D721Med (cell line): ENCODE data around the gene EMILIN2.

Experiments
- DNase-seq: peaks from one replicate; pipeline ENCODE4 v3.0.0; 2011; ENCODE audit warnings: low spot score; ENCODE audit not compliant: insufficient read length
- FAIRE-seq: peaks from 2 replicates; lab custom pipeline; 2011; peaks lifted over from hg19 to GRCh38; lab: Jason Lieb, UNC
- TF ChIP-seq, protein P1 (sequence below): IDR thresholded peaks from 2 replicates; pipeline ENCODE4 v1.5.1; 2012; ENCODE audit warnings: mild to moderate bottlenecking, control low read depth; ENCODE audit not compliant: insufficient read depth; ENCODE audit errors: missing control alignments

Gene EMILIN2

GRCh38 chr18:2918761-2919550 is 72.2 kb downstream of the EMILIN2 start:
- FAIRE-seq = no peak
- no peak for DNase-seq
- TF ChIP-seq, protein P1, sequence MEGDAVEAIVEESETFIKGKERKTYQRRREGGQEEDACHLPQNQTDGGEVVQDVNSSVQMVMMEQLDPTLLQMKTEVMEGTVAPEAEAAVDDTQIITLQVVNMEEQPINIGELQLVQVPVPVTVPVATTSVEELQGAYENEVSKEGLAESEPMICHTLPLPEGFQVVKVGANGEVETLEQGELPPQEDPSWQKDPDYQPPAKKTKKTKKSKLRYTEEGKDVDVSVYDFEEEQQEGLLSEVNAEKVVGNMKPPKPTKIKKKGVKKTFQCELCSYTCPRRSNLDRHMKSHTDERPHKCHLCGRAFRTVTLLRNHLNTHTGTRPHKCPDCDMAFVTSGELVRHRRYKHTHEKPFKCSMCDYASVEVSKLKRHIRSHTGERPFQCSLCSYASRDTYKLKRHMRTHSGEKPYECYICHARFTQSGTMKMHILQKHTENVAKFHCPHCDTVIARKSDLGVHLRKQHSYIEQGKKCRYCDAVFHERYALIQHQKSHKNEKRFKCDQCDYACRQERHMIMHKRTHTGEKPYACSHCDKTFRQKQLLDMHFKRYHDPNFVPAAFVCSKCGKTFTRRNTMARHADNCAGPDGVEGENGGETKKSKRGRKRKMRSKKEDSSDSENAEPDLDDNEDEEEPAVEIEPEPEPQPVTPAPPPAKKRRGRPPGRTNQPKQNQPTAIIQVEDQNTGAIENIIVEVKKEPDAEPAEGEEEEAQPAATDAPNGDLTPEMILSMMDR = no peak

GRCh38 chr18:2919600-2919999 is 72.8 kb downstream of the EMILIN2 start:
- FAIRE-seq (no peak), DNase-seq (no peak)
- TF ChIP-seq, protein P1 = no peak

DNA sequence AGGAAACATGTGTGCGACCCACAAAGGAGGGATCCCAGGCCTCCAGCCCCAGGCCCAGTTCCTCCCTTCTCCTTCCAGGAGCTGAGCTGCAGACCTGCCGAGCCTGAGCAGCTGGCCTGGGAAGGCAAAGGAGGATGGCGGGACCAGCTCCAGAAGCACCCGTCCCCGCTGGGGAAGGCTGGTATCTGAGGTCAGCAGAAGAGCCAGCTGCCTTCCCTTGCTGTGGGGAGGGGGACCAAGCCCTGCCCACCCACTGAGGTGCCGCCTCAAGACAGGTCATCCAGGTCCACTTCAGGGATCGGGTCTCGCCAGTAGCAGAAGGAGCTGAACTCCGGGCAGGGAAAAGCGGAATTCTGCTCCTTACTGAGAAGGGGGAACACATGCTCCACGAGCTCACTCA is 73.2 kb downstream of the EMILIN2 start:
- FAIRE-seq (no peak), DNase-seq (no peak)
- TF ChIP-seq, protein P1 = no peak

DNA sequence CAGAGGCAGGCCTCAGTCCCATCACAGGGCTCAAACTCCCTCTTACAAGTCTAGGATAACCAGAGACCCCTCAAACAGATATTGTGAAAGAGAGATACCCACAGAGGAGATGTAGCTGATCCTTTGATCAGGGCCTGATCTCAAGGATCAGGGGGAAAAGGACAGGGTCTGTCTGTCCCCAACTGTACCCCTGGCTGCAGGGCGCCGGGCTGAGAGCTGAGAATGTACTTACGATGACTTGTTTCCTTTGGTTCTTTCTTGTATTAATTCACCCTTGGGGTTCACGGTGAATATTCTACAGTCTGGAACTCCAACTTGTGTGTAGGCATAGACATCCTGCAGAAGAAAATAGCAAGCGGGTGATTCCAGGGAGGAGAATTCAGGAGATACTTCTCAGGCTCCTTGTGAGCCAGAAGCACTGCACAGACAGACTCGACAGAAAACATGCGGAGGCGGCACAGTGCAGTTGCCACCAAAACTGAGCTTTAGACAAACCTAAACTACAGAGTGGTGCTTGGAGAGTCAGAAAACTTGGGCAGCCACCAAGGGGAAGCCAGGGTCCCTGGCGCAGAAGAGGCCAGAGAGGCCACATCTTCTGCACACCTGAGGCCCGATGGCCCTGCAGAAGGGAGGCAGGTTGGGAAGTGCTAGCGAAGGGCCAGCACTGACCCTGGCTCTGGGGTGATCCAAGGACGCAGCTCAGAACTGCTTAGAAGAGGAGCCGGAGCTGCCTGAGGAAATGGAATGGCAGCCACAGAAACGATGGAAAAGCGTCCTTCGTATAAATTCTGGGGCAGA is 73.9 kb downstream of the EMILIN2 start:
- TF ChIP-seq, protein P1 = no peak
- FAIRE-seq (no peak), DNase-seq (no peak)

DNA sequence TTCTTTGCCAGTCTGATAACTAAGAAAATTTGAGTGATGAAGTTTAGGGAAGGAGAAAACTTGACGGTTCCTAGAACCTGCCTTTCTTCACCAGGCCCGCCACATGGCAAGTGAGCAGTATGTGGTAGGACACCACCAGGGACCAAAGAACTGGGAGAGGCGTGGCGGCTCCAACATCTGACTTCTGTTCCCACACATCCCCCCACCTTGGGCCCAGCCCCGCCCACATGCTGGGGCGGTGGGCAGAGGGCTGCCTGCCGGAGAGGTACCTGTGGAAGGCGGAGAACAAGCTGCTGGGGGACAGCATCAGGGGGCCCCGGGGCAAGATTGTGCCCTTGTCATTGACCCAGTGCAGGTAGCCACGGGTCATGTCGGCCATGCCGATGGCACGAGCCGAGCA is 75.0 kb downstream of the EMILIN2 start:
- TF ChIP-seq, protein P1 = no peak
- DNase-seq (no peak), FAIRE-seq (no peak)

GRCh38 chr18:2923464-2923863 is 76.7 kb downstream of the EMILIN2 start:
- TF ChIP-seq, protein P1 = no peak
- DNase-seq (no peak), FAIRE-seq (no peak)
